HG02798 (cell line): ENCODE data around the gene VWA3A.
"Not testable (repeated sequence)": the region's sequence is repeated elsewhere in the genome, so short reads cannot be mapped to it uniquely, and the experiment has no call there.

Experiments
- ATAC-seq: cut with Tn5 transposase; IDR thresholded peaks from one replicate; pipeline ENCODE4 v1.9.1; 2021; ENCODE audit warnings: mild to moderate bottlenecking; ENCODE audit not compliant: unreplicated experiment, poor library complexity

The VWA3A gene

DNA sequence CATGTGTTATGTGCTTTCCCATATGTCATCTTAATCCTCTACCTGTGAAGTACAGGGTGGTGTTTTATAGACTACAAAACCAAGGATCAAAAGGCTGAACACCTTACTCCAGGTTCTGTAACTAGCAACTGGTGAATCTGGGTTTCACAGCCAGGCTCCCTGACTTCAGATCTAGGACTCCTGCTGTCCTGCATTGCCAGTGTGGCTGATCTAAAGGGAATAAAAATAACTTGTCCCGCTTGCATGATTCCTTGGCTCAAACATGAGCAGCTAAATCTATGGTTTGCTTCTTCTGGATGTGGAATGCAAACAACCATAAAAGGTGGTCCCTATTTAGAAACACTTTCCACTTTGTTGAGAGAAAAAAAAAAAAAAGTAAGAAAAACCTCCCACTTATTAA lies 3.7 kb upstream of the VWA3A start:
- ATAC-seq: no peak

DNA sequence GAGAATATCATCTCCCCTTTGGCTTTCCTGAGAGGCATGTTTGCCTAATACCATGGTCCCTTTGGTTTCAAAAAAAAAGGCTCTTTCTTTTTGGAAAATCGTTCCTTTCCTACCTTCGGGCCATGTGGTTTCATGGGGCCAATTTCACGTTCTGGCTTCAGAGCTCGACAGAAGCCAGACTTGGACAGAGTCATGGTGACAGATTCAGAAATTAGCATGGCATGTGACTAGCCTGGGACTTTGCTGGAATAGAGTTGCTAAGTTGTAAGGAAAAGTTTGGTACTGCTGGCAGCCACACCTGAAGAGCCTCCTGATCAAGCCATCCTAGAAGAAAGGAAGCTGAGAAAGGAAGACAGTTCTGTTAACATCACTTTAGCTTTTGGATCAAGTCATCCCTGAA lies 2.4 kb upstream of the VWA3A start:
- ATAC-seq: no peak

DNA sequence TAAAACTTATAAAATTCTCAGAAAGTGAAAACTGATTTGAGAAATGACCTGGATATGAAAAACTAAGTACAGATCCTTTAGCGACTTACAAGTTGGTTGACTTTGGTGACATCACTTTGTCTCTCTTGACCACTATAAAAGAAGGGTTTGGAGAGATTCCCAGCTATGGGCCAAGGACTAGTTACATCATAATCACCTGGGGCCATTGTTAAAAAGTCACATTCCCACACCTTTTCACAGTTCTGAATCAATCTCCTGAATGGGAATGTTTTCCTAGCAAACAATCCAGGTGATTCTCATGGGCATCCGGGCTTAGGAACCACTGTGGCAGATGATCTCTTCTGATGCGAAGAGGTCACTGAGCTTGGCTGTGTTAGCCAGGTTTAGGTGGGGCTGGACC lies 620 bp upstream of the VWA3A start:
- ATAC-seq: no peak

DNA sequence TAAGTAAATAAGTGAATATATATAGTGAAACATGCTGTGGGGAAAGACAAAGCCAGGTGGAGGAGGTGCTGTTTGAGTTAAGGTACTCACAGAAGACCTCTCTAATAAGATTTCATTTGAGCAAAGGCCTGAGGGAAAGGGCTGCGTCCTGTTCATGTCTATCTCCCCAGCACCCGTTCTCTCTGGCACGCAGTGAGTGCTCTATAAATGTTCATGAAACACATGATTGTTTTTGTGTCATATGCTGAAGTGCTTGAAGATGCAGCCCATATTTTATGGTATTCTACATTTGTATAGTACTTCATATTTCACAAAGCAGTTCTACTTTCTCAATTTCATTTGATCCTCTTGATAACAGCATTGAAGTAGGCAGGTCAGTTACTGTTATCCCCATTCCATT lies 990 bp downstream of the VWA3A start:
- no peak for ATAC-seq

DNA sequence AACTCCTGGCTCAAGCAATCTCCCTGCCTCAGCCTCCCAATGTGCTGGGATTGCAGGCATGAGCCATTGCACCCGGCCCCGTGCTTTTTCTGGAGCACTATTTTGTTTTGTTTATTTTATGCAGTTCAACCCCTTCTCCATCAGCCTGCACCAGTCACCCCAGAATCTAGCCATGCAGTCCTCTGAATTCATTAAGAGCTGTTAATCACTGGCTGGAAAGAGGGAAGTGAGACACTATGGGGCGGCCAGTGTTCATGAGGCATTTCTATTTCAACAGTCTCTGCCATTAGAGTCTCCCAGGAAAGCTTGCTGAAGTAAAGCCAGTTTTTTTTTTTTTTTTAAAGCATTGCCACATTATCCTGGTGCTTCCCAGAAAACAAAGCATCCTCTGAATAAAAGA lies 1.7 kb downstream of the VWA3A start:
- no peak for ATAC-seq

DNA sequence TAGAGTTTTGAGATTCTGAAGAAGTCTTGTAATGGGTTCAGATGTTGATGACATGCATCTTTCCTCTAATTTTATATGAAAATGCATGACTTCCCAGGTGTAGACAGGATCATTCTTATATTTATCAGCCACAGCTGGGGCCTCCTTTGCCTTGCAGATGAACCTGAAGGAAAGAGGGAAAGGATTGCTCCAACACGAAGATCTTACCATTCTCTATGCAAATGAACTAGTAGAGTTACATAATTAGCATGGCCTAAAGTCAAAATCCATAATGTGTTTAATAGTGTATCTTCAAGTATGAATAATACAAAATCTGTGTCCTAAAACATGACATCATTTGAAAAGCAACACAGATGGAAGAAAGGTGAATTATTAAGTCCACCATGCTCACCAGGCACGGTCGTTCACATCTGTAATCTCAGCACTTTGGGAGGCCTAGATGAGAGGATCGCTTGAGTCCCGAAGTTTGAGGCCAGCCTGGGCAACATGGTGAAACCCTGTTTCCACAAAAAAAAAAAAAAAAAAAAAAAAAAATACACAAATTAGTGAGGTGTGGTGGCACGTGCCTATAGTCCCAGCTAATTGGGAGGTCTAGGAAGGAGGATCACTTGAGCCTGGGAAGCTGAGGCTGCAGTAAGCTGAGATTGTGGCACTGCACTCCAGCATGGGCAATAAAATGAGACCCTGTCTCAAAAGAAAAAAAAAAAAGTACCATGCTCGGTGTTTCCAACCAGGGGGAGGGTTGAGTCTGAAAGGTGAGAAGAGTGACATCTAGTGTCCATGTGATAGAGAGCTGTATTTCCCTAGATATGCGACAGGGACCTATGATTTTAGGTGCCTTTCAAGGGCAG lies 6.3 kb downstream of the VWA3A start:
- no peak for ATAC-seq

DNA sequence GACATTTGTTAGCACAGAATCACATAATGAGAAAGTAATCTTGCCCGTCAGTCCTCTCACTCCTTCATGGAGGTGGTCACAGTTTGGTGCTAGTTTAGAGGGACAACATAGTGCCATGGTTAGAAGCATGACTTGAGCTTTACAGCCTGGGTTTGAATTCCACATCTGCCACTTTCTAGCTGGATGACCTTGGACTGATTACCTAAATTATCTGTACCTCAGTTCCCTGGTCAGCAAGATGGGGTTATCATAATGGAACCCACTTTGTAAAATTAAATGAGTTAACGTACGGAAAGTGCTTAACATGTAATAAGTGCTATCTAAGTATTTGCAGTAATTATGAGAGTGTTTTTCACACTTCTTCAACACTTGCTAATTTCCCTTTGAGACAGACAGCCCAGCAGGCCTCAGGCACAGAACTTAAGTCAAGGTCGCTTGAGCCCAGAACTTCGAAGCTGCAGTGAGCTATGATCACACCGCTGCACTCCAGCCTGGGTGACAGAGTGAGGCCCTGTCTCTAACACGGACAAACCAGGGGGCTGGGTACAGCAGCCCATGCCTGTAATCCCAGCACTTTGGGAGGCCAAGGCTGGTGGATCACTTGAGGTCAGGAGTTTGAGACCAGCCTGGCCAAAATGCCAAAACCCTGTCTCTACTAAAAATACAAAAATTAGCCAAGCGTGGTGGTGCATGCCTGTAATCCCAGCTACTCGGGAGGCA lies 7.1 kb downstream of the VWA3A start:
- ATAC-seq: no peak

DNA sequence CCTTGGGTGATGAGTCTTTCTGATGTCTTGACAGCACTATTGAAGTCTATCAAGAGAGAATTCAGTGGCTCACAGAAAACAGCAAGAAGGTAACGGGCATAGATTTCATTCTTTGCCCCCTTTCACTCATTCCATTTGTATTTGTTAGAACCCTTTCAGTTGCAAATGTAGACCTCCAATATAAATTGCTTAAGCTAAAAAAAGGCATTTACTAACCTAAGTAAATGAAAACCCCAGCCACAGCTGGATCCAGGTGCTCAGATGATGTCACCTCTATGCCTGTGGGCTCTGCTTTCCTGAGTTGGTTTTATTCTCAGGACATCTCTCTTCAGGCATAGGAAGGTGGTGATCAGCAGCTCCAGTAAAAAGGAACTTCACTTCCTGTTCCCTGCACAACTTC lies 11.1 kb downstream of the VWA3A start:
- no peak for ATAC-seq

DNA sequence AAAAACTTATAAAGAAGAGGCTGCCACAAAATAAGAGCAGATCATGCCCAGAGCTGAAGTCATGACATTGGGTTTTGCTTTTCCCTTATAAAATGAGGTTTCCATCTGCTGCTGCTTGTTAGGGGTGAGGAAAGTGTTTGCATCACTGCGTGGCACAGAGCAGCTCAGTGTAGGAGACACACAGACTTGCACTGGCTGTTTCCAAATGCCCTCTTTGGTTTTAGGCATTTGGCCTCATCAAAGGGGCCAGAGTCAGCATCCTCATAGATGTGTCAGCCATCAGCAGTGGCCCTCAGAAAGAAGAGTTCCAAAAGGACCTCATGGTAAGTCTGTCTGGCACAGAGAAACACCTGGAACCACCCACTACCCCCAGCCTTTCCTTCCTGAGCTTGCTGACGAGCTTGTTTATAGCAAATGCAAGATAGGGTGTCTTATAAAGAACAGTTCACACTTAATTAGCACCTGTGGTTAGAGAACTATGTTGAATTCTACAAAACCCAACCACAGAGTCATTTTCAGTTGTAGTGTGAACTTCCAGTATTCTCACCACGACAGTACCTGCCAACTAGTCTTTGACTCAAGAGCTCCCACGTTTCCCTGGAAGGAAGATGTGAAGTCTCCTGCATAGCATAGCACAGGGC lies 17.0 kb downstream of the VWA3A start:
- ATAC-seq: no peak

DNA sequence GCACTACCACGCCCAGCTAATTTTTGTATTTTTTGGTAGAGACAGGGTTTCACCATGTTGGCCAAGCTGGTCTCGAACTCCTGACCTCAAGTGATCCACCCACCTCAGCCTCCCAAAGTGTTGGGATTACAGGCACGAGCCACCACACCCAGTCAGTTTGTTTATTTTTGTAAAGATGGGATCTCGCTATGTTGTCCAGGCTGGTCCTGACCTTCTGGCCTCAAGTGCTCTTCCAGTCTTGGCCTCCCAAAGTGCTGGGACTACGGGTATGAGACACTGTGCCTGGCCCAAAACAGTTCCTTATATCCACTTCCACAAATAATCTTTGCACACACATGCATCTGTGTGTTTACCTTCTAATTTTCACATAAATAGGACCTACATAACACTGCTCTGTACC lies 19.3 kb downstream of the VWA3A start:
- ATAC-seq: not testable (repeated sequence)

DNA sequence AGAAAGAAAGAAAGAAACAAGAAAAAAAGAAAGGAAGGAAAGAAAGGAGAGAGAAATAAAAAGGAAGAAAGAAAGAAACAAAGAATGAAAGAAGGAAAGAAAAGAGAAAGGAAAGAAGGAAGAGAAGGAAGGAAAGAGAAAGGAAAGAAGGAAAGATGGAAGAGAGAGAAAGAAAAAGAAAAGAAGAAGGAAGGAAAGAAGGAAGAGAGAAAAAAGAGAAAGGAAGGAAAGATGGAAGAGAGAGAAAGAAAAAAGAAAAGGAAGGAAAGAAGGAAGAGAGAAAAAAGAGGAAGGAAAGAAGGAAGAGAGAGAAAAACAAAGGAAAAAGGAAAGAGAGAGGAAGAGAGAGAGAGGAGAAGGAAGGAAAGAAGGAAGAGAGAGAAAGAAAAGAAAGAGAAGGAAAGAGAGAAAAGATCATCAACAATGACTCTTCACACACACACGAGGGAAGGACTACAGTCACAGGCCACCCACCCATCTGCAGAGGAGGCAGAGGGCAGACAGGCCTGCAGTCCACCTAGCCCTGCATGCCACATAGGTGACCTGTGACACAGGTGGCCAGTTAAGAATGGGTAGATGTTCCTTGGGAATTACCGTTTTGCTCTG lies 23.9 kb downstream of the VWA3A start:
- ATAC-seq: no peak

DNA sequence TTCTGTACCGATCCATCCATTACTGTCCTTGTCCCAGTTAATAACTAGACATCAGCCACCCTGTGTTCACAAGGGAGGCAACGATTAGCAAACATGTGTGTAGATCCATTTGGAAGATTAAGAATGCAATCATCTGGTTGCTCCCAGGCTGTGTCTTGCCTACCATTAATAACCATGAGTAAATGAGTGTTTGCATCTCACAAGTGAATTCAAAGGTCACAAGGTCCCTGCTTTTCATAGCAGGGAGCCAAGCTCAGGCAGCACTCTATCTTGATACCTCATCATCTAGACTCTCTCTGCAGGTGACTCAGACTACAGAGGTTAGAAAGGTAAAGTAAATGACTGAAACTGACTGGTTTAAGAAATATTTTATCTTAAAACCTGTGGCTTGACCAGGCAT lies 25.3 kb downstream of the VWA3A start:
- ATAC-seq: no peak

DNA sequence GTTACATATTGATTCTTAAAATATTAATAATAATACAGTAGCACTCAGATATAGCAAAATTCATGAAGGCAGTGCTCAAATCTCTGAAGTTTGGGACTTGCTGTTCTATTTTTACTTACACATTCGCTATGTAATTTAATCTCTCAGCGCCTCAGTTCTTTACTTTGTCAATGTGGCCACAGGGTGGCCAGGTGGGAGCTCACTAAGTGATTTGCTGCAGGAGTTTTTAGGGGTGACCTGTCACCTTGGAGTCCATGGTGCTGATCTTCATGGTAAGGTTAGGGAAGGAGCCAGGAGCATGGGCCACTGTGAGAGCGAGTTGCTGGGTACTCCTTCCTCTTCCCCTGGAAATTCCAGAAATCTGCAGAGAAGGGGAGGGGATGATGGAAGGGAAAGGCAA lies 28.1 kb downstream of the VWA3A start:
- ATAC-seq: no peak

DNA sequence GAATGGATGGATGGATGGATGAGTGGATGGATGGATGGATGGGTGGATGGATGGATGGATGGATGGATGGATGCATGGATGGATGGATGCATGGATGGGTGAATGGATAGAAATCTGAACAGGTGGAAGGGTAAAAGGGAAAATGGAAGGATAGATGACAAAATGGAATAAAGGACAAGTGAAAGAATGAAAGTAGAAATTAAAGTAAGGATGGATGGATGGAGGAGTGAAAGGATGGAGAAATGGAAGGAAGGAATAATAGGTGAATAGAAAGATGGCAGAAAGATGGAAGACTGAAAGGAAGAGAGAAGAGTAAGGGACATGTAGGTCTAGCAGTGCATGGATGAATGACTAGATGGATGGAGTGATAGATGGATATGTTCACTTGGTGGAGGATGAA lies 29.9 kb downstream of the VWA3A start:
- ATAC-seq: no peak

DNA sequence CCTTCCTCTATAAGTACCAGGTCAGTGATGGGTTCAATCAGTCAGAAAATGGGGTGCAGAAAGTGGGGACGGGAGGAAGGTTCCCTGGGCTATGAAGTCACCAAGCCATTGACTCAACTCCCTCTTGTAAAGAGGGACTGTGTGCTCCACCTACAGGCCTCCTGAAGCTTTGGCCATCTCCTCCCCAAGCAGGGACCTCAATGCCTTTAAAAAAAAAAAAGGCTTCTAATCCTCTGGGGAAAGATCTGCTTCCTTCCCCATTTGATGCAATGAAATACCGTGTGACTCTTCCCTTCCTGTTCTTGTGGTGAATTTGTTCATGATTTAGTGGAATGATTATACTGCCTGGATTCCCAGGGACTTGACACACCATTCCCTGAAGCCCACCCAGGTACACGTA lies 30.8 kb downstream of the VWA3A start:
- no peak for ATAC-seq

DNA sequence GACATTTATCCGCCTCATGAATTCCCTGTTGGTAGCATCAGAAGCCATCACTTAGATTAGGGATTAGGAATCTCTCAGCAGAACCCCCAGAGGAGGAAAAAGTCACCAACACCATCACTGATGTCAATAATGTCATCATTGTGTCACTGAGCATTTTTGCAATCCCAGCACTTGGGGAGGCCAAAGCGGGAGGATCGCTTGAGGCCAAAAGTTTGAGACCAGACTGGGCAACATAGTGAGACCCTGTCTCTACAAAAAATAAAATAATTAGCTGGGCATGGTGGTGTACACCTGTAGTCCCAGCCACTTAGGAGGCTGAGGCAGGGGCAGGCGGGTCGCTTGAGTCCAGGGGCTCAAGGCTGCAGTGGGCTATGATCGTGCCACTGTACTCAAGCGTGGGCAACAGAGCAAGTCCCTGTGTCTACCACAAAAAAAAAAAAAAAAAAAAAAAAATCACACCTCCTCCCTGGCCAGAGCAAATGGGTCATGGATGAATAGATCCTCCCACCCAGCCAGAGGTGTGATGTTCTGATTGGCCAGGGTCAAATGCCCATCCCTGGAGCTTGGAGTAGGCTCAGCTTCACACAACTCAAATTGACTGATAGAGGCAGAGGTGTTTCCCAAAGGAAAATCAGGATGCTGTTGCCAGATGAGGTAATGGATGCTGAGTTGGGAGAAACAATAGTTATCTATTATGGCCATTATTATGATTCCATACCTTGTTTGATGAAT lies 31.6 kb downstream of the VWA3A start:
- ATAC-seq: no peak

DNA sequence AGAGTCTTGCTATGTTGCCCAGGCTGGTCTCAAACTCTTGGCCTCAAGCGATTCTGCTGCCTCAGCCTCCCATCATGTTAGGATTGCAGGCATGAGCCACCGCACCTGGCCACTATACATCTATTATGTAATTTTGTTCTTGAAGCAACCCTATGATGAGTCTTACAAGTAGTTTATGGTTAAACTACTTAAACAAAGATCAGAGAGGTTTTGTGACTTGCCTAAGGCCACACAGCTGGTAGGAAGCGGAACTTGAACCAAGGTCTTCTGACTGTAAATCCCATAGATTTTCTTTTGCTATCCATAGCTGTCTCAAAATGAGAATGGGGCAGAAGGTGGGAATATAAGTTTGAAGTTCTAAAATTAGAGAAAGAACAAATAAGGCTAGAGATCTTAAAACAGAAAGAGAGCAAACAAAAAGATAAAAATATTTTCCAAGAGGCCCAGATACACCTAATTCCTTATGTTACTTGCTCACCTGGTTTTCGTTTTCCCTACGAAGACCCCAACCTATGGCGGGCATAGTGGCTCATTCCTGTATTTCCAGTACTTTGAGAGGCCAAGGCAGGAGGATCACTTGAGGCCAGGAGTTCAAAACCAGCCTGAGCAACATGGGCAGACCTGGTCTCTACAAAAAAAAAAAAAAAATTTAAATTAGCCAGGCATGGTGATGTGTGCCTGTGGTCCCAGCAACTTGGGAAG lies 32.4 kb downstream of the VWA3A start:
- no peak for ATAC-seq

DNA sequence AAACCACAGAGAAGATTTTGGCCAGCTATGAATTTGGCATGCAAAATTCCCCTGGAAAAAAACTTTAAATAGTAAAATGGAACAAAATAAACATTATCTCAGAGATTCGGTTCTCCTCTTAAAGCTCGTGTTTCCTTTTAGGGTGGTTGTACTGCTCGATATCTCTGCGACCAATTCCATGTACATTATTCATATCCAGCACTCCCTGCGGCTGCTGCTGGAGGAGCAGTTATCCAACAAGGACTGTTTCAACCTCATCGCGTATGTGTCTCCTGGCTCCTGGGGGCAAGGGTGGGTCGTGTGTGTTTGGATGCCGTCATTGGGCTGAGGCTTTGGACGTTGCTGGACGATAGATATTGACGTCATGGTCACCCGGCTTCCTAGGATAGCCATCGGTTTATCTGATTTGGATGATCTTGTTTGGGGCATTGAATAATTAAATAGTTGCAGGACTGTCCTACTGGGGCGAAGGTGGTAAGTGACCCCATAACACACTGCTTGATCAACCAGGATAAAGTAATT lies 33.8 kb downstream of the VWA3A start:
- no peak for ATAC-seq

DNA sequence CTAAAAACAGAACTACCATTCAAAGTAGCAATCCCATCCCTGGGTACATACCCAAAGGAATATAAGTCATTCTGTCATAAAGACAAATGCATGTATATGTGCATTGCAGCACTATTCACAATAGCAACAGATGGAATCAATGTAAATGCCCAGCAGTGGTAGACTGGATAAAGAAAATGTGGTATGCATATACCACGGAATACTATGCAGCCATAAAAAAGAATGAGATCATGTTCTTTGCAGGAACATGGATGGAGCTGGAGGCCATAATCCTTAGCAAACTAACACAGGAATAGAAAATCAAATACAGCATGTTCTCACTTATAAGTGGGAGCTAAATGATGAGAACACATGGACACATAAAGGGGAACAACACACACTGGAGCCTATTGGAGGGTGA lies 36.2 kb downstream of the VWA3A start:
- ATAC-seq: not testable (repeated sequence)

DNA sequence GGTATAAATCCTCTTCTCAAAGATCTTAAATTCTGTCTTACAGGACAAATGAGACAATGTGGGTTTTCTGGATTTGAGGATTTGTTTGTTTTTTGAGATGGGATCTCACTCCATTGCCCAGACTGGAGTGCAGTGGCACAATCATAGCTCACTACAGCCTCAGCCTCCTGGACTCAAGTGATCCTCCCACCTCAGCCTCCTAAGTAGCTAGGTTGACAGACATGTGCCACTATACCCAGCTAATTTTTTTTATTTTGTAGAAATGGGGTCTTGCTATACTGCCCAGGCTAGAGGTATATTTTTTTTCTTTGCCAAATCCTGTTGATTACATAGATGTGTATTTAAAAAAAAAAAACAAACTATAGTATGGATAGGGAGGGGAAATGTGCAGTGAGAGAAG lies 38.2 kb downstream of the VWA3A start:
- ATAC-seq: no peak
